Measurements from ENCODE around the gene KDM3B. TPM values are rescaled to one million over a fixed set of nuclear protein-coding genes. Genes with fewer than 3 reads are reported as not detected.

Gene KDM3B
- total and polyA plus RNA-seq, 9 of the 15 experiments (the other 6 are each of a cell fraction or from before 2014, with no cell fraction given): 13.8 to 62.8 (median 41.9) TPM

- peak; percentile 42 for TF ChIP-seq PRDM10 (IDR thresholded peaks at IDR 0.05; ENCODE audit: partially characterized antibody)
- no peak for TF ChIP-seq SIRT6 (IDR thresholded peaks at IDR 0.05; ENCODE audit: low read depth, low read length)
- TF ChIP-seq NR2C2 (CRISPR knock-in tag; IDR thresholded peaks at IDR 0.05): no peak
- no peak for TF ChIP-seq NR2C2 (tag; IDR thresholded peaks at IDR 0.05)
- no peak for TF ChIP-seq ZNF395 (CRISPR knock-in tag; IDR thresholded peaks at IDR 0.05)
- no peak for TF ChIP-seq MTA3 (IDR thresholded peaks at IDR 0.05; ENCODE audit: borderline replicate concordance)
- TF ChIP-seq CCAR2 (IDR thresholded peaks at IDR 0.05; ENCODE audit: low read depth, low read length): no peak
- no peak for TF ChIP-seq BMI1 (IDR thresholded peaks at IDR 0.05; ENCODE audit: low read length)
- TF ChIP-seq NEUROD1 (IDR thresholded peaks at IDR 0.05; ENCODE audit: borderline replicate concordance, low read depth, low read length, partially characterized antibody): peak; percentile 23
- TF ChIP-seq NFATC3 (IDR thresholded peaks at IDR 0.05): no peak
- TF ChIP-seq MAX (CRISPR knock-in tag; IDR thresholded peaks at IDR 0.05): no peak
- TF ChIP-seq ZBTB34 (CRISPR knock-in tag; IDR thresholded peaks at IDR 0.05): no peak
- no peak for TF ChIP-seq SIN3B (IDR thresholded peaks at IDR 0.05; ENCODE audit: low read depth)
- no peak for TF ChIP-seq SMAD1 (IDR thresholded peaks at IDR 0.05; ENCODE audit: low read depth, low read length, partially characterized antibody)
- no peak for TF ChIP-seq CEBPG (CRISPR knock-in tag; IDR thresholded peaks at IDR 0.05)
- TF ChIP-seq CEBPG (tag; conservative IDR thresholded peaks at IDR 0.05 in 1 of 2, IDR thresholded peaks at IDR 0.05 in 1 of 2): no peak
- TF ChIP-seq ZNF57 (CRISPR knock-in tag; IDR thresholded peaks at IDR 0.05): no peak
- TF ChIP-seq POLR3A (IDR thresholded peaks at IDR 0.05; ENCODE audit: borderline replicate concordance, extremely low read depth, insufficient read depth, insufficient read length): no peak
- no peak for TF ChIP-seq TEAD1 (CRISPR knock-in tag; IDR thresholded peaks at IDR 0.05)
Observed at GRCh38 chr5:138354926-138355378, 2.5 kb downstream of the KDM3B start (continued).
